GM18520 (cell line): ENCODE results near the gene NKIRAS1.
"Not testable (repeated sequence)": the region's sequence is repeated elsewhere in the genome, so short reads cannot be mapped to it uniquely, and the experiment has no call there.

ENCODE experiments used
- ATAC-seq: cut with Tn5 transposase; IDR thresholded peaks from one replicate; pipeline ENCODE4 v1.9.1; 2021; ENCODE audit not compliant: unreplicated experiment

NKIRAS1 gene

DNA sequence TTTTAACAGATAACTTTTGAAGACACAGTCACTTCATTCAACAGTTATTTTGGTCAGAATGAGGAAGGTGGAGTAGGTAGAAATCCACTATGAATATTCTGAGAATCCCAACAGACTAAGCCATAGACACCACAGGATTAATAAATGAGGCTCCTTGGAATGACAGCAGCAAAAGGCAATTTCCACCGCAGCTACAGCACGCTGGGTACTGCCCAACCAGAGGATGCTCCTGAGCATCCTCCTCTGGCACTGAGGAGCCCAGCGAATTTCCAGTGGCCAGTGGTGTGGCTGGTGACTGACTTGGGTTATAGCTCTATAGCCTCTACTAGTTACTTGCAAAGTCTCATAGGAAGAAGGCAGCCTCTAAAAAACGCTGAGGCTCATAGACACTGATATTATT, 24.6 kb upstream of the NKIRAS1 start:
- no peak for ATAC-seq

DNA sequence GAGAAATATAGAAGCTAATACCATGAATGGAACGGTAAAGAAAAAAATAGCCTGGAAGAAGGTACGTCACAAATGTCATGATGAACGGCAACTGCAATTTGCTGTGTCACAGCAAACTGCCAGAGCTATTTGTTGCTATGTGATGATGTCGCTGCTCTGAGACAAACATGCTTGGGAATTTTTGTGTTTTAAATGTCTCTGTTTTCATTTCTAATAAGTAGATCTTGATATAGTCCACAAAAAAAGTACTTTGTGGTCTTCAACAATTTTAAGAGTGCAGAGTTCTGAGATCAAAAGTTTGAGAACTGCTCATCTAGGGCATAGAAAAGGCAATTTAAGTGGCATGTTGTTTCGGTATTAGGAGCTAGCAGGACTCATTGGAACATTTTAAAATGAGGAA, 24.0 kb upstream of the NKIRAS1 start:
- no peak for ATAC-seq

DNA sequence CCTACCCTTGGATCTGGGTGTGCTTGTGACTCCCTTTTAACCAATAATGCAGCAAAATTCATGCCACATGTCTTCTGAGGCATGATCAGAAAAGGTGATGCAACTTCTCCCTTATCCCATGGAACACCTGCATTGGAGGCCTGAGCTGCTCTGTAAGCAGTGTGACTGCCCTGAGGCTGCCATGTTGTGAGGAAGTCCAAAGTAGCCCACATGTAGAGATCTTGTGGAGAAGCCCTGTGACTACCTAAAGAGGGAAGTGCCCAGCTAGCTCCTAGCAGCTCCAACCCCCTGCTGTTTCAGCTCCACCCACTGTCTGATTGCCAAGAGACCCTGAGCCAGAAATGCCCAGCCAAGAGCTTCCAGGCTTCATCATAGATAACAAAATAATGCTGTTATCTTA, 21.9 kb upstream of the NKIRAS1 start:
- ATAC-seq: no peak

DNA sequence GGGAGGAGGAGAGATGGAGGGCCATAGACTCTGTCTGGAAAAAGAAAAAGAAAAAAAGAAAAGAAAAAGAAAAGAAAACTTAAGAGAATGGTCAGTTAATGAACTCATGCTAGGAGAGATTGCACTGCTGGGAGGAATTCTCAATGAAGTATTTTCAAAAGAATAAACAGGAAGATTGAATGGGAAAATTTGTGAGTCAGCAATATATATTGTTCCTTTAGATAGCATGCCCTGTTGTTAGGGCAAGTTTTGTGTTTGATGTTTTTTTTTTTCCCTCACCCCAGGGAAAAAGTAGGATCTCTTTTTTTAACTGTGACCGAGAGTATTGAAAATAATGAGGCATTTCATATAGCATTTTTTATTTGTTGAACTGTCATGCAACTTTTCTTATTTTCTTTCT, 20.5 kb upstream of the NKIRAS1 start:
- no peak for ATAC-seq

DNA sequence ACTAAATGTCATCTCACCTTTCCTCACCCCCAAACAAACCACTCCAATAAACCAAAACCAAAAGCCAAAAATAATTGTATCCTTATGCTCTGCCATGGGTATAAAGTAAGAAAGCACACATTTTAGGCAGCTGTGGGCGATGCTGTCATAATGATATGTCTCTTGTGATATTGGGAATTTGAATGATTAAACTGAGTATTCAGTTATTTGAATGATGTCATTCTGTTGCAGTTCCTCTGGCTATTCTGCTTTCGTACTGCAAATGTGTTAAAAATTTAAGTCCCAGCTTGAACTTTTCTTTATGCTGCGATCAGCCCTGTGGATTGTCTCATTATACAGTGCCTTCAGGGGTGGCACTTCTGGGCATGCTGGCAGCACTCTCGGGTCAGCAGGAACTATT, 17.5 kb upstream of the NKIRAS1 start:
- no peak for ATAC-seq

DNA sequence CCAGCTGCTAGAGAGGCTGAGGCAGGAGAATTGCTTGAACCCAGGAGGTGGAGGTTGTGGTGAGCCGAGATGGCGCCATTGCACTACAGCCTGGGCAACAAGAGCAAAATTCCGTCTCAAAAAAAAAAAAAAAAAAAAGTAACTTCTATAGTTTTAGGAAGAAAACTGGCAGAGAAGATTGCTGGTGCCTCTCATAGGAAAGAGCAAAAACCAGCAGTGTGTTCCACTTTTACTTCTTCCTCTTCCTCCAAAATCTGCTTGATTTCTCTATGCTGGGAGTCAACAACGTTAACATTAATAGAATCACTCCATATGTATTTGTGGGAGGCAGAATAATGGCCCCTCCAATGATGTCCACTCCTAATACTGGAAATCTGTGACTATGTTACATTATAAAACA, 15.8 kb upstream of the NKIRAS1 start:
- no peak for ATAC-seq

DNA sequence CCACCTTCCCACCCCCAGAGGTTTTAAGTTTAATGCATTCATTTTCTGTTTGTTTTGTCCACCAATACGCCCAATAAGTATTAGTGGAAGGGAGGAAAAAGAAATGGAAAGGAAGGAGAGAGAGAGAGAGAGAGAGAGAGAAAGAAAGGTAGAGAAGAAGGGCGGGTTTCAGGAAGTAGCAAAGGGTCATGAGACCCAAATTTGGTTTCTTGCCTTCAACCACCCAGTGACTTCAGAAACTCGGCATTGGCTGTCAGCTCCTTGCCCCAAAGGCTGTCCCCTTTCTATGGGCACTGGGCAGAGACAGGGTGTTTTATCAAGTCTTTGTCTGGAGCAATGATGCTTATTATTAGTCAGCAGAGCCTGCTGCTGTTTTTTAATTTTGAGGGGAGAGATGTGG, 14.8 kb upstream of the NKIRAS1 start:
- no peak for ATAC-seq

DNA sequence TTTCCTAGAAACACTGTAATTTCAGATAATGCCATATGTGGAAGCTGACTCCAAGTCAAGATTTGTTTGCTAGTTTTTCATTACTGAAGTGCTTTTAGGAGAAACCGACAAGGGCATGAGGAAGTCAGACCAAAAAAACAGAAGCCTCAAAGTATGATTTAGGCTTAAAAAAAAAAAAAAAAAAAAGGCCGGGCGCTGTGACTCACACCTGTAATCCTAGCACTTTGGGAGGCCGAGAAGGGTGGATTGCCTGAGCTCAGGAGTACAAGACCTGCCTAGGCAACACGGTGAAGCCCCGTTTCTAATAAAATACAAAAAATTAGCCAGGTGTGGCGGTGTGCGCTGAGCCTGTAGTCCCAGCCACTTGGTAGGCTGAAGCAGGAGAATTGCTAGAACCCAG, 11.7 kb upstream of the NKIRAS1 start:
- ATAC-seq: no peak

DNA sequence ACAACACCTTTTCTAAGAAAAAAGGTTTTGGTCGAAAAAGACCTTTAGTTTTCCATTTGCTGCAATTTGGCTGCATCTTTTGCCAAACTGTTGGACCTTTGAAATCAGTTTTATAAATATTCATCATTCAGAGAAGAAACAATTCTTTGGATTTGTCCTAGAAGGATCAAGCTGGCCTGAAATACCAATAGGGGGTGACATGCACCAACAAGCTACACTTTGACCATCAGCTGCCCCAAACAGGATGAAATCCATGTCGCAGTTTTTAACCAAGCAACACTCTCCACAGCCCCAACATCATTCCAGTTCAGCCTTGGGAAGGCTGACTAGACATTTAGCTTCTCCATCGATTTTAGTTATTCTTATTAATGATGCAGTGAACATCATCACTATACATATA, 9.9 kb upstream of the NKIRAS1 start:
- ATAC-seq: no peak

DNA sequence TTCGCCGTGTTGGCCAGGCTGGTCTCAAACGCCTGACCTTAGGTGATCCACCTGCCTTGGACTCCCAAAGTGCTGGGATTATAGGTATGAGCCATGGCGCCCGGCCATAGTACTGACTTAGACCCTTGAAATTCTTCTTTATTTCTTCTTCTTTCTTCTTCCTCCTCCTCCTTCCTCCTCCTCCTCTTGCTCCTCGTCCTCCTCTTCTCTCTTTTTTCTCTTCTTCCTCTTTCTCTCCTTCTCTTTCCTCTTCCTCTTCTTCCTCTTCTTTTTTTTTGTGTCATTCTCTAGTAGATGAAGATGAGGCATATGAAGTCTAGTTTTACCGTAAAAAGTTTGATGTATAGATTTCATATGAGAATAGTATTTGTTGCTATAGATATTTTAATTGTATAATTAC, 9.5 kb upstream of the NKIRAS1 start:
- no peak for ATAC-seq

DNA sequence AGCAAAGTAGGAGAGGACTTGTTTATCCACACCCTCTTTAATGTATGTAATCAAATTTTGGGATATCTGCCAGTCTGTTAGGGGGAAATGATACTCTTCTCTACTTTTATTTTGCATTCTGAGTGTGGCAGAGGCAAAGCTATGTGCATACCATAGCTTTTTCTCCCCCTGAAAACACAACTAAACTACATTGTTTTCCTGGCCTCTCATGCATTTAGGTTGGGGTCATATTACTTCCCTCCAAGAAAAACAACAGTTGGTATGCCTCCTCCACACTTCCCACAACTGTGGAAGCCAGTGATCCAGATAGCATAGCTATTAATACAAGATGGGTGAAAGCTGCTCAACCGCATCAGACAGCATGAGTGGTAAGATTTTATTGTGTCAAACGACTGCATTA, 7.0 kb upstream of the NKIRAS1 start:
- ATAC-seq: no peak

DNA sequence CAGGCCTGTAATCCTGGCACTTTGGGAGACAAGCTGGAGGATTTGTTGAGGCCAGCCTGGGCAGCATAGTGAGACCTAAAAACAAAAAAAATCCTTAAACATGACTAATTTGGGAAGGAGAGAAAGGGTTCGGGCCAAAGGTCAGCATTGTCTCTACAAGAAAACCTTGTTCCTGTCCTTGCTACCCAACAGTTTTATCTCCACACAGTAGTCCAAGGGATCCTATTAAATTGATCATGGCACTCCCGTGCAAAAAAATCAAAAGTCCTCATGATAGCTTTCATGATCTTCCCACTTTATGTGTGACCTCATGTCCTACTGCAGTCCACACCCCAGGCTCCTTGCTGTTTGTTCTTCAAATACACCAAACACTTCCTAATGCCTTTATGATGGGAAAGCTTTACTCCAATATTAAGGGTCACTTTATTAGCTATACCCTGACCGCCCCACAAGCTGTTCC, 4.3 kb upstream of the NKIRAS1 start:
- no peak for ATAC-seq

DNA sequence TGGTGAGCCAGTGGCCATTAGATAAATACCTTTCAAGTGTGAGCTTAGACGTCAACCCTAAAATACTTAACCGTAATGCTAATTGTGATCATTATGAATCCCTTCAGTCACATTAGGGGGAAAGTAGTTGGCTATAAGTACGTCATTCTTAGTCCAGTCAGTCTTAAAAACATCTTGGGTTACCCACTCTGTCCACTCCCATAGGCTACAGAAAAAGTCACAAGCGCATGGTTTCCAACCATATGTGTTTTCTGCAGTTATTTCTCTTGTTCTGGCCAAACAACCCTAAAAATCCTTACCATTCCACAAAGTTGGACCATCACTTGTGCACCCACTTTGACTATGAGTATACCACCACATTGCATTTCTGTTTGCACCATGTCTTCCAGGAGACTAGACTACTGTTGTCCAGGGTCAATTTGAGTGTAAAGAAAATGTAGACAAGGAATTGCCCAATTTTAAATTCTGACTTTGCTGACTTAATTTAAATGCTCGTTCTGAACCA, 3.4 kb upstream of the NKIRAS1 start:
- no peak for ATAC-seq

DNA sequence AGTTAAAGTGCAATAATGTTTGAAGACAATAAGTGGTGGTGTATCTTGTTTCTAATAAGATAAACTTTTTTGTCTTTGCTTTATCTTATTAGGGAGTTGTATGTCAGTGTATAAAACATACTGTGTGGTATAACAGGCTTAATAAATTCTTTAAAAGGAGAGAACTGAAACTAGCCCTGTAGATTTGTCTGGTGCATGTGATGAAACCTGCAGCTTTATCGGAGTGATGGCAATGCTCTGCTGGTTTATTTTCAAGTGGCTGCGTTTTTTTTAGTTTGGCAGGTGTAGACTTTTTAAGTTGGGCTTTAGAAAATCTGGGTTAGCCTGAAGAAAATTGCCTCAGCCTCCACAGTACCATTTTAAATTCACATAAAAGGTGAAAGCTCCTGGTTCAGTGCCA, 2.8 kb upstream of the NKIRAS1 start:
- ATAC-seq: no peak

DNA sequence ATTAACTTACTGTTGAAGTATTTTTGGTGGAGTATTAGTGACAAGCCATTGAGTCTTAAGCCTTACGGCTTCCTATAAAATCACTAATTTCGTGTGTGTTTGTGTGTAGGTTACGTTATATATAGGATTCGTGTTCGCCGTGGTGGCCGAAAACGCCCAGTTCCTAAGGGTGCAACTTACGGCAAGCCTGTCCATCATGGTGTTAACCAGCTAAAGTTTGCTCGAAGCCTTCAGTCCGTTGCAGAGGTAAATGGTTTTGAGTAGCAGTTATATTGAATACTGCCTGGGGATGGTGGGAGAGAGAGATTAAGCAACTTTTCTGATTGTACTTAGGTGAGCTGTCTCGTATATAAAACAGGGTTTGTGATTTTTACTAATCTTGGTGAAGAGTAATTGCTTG, 1.5 kb upstream of the NKIRAS1 start:
- ATAC-seq: not testable (repeated sequence)

DNA sequence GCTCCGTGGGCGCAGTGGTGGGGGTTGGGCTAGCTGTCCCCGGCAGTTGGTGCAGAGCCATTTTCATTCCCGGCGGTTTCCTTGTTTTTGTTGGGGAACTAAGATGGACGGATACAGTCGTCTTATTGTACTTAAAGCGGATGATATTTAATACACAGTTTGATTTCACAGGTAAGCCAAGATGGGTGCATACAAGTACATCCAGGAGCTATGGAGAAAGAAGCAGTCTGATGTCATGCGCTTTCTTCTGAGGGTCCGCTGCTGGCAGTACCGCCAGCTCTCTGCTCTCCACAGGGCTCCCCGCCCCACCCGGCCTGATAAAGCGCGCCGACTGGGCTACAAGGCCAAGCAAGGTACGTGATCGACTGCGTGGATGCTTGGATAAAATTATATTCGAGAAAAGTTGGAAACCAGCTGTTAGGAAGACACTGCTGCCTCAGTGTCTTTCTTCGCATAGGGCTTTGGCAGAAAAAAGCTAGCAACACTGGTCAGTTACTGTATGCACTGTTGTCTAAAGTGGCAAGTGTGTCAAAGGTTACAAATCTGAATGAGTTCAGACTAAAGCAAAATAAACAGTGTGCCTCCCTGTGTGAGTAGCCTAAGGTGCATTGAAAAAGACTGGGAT, 1.0 kb upstream of the NKIRAS1 start:
- not testable (repeated sequence) for ATAC-seq

DNA sequence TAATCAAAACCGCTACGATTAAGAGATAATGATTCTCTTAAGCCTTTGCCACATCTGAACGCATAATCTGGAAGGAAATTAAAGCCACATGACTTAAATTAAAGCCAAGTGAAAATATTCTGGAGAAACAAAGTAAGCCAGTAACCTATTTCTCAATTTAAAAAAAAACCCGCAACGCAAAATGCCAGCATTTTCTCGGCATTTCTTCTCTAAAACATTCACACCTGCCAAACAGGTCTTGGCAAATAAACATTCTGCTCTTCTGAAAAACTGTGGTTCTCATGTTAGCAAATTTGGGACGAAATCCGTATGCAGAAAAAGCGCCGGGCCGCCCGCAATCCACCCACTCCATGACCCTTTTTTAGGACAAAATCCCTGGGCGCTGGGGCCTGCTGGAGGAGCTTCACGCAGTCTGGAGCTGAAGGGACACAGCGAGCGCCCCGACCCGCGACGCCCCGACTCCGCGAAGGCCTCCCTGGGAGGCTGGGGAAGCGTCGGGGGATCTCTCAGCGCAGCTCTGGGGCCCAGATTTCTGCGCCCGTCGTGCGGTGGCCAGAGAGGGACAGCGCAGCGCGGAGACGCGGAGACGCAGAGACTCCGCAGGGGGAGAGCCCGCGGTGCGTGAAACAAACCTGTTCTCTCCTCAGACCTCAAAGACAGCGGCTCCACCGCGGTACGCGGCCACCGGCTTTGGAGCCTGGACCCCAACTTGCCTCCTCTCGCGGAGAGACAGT, 471 bp downstream of the NKIRAS1 start:
- ATAC-seq: peak; percentile 32

DNA sequence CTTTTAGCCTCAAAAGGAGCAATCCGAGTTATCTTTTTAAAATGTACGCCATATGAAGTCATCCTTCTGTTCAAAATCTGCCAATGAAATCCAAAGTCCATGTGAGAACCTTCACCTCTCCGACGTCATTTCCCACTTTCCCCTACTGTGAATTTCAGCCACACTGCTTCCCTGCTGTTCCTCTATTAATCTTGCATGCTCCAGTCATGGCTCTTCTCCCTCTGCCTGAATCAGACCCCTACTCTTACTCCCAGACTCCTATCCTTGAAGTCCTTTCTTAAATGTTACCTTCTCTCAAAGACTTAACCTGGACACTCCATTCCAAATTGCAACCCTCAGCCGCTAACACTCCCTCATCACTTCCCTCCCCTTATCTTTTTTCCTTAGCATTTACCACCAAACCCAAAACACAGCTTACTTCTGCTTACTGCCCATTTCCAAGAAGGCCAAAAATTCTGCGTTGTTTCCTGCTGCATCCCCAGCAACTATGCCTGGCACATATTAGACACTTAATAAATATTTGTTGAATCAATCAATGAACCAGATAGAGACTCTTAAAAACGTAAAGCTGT, 1.2 kb downstream of the NKIRAS1 start:
- ATAC-seq: no peak

DNA sequence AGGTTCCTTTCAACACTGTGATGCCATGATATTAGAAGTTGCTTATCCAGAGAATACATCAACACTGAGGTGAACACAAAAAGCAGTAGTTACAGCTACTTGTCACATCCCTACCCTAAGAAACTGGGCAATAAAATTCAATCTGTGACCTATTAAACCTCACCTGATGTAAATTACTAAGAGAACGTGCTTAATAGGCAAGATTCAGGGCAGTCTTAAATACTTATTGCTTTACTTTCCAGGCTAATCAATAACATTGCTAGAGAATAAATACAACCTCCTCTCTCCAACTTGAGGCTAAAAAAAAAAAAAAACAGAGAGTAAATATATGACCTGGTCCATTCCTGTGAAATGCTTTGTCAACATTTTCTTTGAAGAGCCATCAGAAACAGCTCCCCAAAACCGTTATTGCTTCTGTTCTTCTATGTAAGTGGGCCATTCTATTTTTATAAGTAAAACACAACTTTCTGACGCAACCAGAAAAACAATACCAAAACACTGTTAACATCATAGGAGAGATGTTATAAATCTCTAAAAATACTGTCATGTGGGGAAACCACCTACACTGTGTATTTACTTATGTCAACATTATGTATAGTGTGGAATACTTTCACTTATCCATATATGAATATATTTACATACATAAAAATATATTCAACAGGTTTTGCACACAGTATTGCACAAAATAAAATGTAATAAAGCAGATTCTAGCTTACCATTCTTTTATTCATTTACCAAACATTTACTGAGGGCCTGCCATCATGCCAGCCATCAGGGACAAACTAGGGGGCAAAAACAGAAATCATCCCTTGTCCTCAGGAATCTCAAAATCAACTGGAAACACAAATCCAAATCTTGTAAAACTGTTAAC, 2.7 kb downstream of the NKIRAS1 start:
- ATAC-seq: no peak

DNA sequence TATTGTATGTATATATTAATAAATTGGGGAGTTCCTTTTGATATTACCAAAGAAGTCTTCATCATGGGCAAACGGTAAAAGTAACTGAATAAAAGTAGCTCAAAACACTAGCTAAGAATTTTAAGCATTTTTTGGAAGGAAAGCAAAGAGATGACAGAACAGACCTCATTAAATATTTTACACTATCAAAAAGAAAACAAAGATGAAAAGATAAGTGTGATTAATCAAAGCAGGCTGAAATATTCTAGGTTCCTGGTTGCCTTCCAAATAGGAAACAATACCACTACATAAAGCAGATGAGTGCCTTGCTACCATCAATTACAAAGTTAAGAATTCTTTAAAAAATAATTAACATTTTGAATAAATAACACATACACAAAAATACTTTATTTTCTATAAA, 3.6 kb downstream of the NKIRAS1 start:
- ATAC-seq: no peak

DNA sequence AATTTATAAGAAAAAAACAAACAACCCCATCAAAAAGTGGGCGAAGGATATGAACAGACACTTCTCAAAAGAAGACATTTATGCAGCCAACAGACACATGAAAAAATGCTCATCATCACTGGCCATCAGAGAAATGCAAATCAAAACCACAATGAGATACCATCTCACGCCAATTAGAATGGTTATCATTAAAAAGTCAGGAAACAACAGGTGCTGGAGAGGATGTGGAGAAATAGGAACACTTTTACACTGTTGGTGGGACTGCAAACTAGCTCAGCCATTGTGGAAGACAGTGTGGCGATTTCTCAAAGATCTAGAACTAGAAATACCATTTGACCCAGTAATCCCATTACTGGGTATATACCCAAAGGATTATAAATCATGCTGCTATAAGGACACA, 4.5 kb downstream of the NKIRAS1 start:
- ATAC-seq: not testable (repeated sequence)
